GM21576 (cell line): ENCODE results near the gene LRCOL1.

Source experiments
- ATAC-seq: cut with Tn5 transposase; IDR thresholded peaks from one replicate; pipeline ENCODE4 v1.9.1; 2021; ENCODE audit warnings: mild to moderate bottlenecking, moderate library complexity; ENCODE audit not compliant: unreplicated experiment

Gene LRCOL1

DNA sequence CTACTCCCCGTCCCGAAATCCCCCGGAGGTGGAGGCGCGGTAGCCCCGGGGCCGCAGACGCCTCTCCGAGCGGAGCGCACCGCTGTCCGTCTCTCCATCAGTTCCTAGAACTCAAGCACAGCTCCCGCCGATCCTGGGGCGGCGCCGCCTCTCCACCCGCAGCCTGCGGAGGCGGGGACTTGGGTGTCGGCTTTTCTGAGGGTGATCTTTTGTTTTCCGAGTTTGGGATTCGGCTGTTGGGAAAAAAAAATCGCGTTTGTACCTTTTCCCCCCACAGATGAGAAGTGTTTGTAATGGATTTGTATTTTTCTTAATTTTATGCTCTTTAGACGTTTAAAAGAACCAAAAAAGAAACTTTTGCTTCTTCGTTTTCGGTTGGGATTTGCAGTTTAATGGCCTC, 26.6 kb downstream of the LRCOL1 start:
- ATAC-seq, result no peak

GRCh38 chr12:132583411-132583710, 27.0 kb downstream of the LRCOL1 start:
- no peak for ATAC-seq

DNA sequence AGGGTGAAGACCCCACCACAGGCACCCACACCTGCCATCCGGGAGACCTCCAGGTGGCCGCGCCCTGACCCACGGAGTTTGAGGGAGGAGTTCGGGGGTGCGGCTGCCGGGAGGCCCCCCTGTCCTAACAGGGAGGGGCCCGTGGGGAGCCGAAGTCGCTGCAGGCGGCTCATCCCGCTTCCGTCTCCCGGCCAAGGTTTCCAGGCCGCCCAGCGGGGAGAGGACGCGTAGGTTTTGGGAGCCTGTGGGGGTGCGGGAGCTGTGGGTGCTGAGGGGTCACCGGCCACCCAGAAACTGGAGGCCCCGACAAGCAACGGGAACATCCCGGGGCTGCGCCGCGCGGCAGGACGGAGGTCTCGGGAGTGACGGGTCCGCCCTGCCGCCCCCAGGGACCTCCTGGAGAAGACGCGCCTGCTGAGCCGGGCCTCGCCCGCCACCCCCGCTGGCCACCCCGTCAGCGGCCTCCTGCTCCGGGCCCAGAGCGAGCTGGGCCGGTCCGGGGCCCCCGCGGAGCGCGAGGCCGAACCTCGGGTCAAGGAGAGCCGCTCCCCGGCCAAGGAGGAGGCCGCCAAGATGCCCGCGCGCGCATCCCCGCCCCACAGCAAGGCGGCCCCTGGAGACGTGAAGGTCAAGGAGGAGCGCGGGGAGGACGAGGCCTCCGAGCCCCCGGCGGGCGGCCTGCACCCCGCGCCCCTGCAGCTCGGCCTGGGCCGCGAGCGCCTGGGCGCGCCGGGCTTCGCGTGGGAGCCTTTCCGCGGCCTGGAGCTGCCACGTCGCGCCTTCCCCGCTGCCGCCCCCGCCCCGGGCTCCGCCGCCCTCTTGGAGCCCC, 27.6 kb downstream of the LRCOL1 start:
- no peak for ATAC-seq

GRCh38 chr12:132582058-132582420, 28.3 kb downstream of the LRCOL1 start:
- ATAC-seq, result no peak

DNA sequence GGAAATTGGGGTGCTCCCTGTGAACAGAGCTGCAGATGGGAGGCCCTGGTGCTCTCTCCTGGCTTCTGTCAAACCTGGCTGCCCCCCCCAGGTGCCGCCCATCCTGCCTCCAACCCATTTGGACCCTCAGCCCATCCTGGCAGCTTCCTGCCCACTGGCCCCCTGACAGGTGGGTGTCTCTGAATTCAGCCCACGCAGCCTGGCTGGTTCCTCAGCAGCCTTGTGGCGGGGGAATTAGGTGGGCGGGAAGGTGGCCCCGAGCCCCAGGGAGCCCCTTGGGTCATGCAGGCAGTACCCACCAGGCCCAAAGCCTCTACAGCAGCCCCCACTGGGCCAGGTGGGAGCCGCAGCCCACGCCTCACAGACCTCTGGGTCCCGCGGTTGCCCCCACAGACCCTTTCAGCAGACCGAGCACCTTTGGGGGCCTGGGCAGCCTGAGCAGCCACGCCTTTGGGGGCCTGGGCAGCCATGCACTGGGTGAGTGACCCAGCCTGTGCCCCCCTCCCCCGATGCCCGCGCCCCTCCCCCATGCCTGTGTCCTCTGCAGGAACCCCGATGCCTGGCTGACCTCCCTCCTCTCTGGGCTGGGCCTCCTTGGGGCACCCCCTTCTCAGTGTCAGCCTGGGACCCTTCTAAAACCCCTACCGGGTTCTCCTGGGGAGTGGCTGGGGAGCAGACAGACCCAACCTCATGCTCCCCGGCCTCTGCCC, 28.9 kb downstream of the LRCOL1 start:
- no peak for ATAC-seq

- no peak for ATAC-seq
Observed at GRCh38 chr12:132580701-132581292, 29.6 kb downstream of the LRCOL1 start.

DNA sequence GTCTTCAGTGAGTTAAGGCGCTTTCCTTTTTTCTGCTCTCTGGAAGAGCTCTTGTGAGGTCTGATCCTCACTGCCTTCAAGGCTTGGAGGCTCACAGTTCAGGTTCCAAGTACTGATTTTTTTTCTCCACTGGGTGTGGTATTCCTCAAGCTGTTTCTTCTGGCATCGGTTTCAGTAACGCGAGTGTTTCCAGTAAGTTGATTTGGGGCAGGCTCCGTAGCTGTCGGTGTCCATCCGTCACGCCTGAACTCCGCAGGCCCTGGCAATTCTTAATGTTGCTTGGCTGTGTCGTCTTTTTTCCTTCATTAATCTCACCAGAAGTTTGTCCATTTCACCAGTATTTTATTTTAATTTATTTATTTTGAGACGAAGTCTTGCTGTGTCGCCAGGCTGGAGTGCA, 30.6 kb downstream of the LRCOL1 start:
- no peak for ATAC-seq

GRCh38 chr12:132578826-132579225, 31.6 kb downstream of the LRCOL1 start:
- no peak for ATAC-seq

DNA sequence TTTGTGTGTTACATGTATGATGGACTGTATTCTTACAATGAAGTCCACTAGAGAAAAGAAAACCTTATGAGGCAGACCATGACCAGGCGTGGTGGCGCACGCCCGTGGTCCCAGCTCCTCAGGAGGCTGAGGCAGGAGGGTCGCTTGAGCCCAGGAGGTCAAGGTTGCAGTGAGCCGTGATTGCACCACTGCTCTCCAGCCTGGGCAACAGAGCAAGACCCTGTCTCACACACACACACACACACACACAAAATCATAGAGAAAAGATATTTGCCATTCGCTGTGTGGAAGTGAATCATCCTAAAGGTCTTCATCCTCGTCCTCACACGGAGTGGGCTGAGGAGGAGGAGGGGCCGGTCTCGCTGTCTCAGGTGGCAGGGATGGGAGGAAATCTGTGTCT, 32.3 kb downstream of the LRCOL1 start:
- no peak for ATAC-seq

- ATAC-seq, result no peak
Observed at GRCh38 chr12:132577191-132577920, 33.0 kb downstream of the LRCOL1 start.

- ATAC-seq, result no peak
Observed at GRCh38 chr12:132576701-132577100, 33.7 kb downstream of the LRCOL1 start.

- ATAC-seq, result no peak
Observed at GRCh38 chr12:132575661-132576060, 34.7 kb downstream of the LRCOL1 start.

DNA sequence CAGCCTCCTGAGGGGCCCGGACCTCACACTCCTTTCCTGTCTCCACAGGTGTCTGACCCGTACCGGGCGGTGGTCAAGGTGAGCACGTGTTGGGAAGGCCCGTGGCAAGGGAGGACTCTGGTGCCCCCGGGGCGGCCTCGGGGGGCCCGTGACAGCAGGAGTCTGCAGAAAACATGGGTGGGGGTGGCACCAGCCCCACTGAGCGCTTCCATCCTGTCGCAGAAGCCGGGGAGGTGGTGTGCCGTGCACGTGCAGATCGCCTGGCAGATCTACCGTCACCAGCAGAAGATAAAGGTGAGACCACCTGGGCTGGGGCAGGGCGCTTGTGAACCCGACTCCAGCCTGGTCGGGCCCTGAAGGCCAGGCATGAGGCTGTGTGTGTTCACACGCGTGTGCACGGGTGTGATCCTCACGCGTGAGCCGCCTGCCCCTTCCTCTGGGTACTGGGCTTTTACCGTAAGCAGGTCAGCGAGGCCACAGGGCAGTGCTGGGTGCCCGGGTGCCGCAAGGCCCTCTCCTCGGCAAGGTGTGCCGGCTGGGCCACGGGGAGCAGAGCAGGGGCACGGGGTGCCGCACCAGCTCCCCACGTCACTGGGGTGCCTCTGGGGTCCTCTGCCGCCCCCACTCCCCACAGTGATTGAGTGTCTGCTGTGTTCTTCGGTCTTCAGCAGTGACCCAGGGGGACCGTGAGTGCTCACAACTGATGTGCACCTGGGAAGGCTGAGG, 35.9 kb downstream of the LRCOL1 start:
- ATAC-seq, result no peak

DNA sequence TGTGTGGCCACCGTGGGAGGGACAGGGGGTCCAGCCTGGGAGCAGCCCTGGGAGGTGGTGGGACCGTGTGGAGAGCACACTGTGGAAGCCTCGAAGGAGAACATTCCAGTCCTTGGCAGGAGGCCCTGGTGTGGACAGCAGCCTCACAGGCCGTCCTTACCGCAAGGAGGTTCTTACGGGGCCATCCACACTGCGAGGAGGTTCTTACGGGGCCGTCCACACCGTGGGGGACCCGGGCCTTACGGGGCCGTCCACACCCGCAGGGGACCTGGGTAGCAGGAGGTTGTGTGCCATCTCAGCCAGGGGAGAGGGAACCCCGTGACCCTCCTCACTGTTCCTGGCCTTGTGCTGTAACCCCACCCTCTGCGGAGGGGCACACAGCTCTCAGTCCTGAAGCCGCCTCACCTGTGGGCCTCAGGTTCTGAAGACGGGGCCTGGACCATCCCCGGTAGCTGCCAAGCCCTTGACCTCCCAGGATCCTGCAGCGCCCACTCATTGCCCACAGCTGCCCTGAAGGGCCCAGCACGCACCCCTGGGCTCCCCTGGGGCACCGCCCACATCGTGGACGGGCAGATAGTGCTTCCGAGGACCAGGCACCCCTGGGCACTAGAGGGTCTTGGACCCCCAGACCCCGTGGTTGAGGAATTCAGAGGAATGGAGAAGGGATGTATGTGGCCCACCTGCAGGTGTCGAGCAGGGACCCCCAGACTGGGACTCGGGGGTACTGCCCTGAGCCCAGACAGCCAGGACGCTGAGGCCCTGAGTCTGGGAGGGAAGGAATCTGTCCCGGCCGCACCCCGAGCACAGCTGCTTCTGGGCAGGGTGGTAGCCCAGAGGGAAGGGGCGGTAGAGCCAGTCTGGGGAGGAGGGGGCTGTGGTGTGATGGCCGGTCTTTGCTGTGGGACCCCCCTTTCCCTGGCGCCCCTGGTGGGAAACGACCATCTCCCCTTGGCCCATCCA, 37.3 kb downstream of the LRCOL1 start:
- ATAC-seq, result no peak

- ATAC-seq, result no peak
Observed at GRCh38 chr12:132572106-132572505, 38.3 kb downstream of the LRCOL1 start.

- ATAC-seq, result no peak
Observed at GRCh38 chr12:132571598-132571997, 38.8 kb downstream of the LRCOL1 start.

GRCh38 chr12:132571051-132571450, 39.3 kb downstream of the LRCOL1 start:
- no peak for ATAC-seq

GRCh38 chr12:132570635-132571034, 39.7 kb downstream of the LRCOL1 start:
- no peak for ATAC-seq

DNA sequence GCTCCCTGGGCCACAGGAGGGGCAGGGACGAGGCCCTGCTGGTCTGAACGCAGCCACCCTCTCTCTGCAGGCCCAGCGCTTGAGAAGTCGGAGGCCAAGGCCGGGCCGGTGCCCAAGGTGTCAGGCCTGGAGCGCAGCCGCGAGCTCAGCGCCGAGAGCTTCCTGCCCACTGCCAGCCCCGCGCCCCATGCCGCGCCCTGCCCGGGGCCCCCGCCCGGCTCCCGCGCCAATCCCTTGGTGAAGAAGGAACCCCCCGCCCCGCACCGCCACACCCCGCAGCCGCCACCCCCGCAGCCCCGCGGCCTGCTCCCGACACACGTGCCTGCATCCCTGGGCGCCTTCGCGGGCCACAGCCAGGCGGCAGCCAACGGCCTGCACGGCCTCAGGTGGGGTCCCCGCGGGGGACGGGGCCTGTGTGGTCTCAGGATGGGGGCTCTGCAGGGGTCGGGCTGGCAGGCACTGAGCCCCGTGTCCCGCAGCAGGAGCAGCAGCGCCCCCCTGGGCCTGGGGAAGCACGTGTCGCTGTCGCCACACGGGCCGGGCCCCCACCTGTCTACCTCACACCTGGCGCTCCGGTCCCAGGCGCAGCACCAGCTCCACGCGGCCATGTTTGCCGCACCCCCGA, 40.4 kb downstream of the LRCOL1 start:
- no peak for ATAC-seq
